T-helper 1 cell treated with Interleukin-12 subunit alpha and Interleukin-12 subunit beta and Interleukin-4 antibody, amounts not matched to agents 30 μg/mL and 1 μg/mL, for 36 hours (primary cell): ENCODE data around the gene TMEM120B.

ENCODE experiments used
- H3K27ac Mint-ChIP-seq: one replicate; pipeline ENCODE4 v1.8.0; 2021; ENCODE audit warnings: mild to moderate bottlenecking, mixed read lengths
- H3K27me3 Mint-ChIP-seq: one replicate; pipeline ENCODE4 v1.8.0; 2021; ENCODE audit warnings: low read depth, mixed read lengths
- H3K36me3 Mint-ChIP-seq: one replicate; pipeline ENCODE4 v1.8.0; 2021; ENCODE audit warnings: low read depth, mixed read lengths
- H3K4me1 Mint-ChIP-seq: one replicate; pipeline ENCODE4 v1.8.0; 2021; ENCODE audit warnings: low read depth, mixed read lengths
- H3K4me3 Mint-ChIP-seq: one replicate; pipeline ENCODE4 v1.8.0; 2021; ENCODE audit warnings: mild to moderate bottlenecking, moderate library complexity, mixed read lengths
- H3K9me3 Mint-ChIP-seq: one replicate; pipeline ENCODE4 v1.8.0; 2021; ENCODE audit warnings: mixed read lengths

TMEM120B gene

DNA sequence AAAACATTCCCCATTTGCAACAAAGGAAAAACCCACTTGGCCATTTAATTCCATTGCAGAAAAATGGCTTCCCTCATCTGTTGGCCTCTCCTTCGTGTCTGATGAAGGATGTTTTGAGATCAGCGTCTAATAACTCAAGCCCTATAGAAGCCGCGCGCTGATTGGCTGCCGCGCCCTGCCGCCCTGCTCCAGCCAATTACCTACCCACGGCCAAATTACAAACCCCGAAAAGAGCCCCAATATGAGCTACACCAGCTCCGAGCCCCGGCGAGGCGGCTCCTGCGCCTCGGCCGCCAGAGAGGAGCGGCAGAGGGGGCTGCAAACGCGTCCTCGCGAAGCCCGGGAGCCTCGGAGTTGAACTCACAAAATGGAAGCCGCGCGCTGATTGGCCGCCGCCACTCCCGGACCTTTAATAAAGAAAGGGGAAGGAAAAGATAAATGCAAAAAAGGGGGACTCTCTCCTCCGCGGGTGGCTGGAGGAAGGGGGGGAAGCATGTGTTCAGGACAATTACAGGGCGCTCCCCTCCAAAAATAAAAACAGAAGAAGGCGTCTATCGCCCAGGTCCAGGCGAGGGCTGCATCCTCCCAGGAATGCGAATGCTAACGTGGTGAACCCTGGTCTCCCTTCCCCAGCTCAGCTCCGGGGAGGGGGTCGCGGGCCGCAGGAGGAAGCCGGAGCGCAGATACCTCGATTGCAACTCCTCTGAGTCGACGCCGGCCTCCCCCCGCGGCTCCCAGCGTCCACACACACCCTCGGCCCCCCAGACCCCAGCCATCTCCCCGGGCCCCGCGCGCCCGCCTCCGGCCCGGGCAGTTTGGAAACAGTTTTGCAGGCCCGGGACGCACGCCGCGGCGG is 90.5 kb downstream of the TMEM120B start:
- Mint-ChIP-seq H3K36me3 (peaks cover 37% of the 10 kb centered on the region), H3K27me3 (no peaks in the 10 kb centered on the region), H3K27ac (peak overlapping the region; percentile 95), H3K4me1 (peaks cover 36% of the 10 kb centered on the region), H3K4me3 (peak overlapping the region; percentile 86), H3K9me3 (no peaks in the 10 kb centered on the region)

DNA sequence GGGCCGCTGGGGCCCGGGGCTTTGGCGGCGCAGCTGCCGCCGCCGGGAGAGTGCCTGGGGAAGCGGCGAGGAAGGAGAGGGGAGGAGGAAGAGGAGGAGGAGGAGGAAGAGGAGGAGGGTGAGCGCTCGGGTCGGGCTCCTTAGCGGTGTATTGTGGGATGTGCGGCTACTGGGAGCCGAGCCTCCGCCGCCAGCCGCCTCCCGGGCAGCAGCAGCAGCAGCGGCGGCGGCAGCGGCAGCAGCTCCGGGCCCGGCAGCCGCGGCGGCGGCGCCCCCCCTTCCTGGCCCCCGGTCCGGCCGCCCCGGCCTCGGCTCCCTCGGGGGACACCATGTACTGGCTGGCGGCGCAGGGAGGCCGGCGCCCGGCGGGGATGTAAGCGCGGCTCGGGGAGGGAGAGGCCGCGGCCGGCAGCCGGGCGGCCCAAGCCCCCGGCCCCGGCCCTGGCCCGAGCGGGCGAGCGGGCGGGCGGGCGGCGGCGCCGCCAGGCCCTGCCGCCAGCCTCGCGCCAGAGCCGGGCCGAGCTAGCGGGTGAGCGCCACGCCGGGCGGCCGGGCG is 91.4 kb downstream of the TMEM120B start, which contains the start of gene SETD1B:
Gene SETD1B (plus strand): TSS at position 149 of the 556 bp plus-strand sequence. CDS start 729 bp downstream, outside the sequence.
- no peaks in the 10 kb centered on the region for H3K9me3 Mint-ChIP-seq
- peak within 1 kb of the TSS; percentile 96 for H3K27ac Mint-ChIP-seq
- peaks cover 35% of the 10 kb centered on the region for H3K36me3 Mint-ChIP-seq
- H3K27me3 Mint-ChIP-seq: no peaks in the 10 kb centered on the region
- peaks cover 29% of the 10 kb centered on the region for H3K4me1 Mint-ChIP-seq
- H3K4me3 Mint-ChIP-seq: peak within 1 kb of the TSS; percentile 90

DNA sequence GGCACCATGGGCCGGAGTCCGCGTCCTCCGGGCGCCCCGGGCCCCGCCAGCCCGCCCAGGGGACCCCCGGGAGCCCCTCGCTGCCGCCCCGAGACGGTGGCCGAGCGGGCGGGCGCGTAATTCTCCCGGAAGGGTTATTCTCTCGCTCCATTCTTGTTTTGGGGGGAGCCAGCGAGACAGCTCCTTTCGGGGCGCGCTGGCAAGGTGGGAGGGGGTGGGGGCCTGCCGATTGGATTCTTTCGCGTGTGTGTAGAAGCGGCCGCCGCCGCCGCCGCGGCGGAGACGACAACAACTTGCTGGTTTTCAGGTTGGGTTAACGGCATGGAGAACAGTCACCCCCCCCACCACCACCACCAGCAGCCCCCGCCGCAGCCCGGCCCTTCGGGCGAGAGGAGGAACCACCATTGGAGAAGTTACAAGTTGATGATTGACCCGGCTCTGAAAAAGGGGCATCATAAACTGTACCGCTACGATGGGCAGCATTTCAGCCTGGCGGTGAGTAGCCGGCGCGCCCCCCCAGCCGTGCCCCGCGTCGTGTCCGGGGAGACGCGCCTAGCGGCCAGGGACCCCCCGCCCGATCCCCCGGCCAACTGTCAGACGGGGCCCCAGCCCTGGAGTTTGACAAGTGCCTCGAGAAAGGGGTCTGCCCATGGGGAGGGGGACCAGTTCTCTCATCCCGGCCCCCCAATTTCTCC is 92.0 kb downstream of the TMEM120B start:
- H3K36me3 Mint-ChIP-seq: peaks cover 37% of the 10 kb centered on the region
- peak overlapping the region; percentile 90 for H3K4me3 Mint-ChIP-seq
- no peaks in the 10 kb centered on the region for H3K27me3 Mint-ChIP-seq
- H3K4me1 Mint-ChIP-seq: peaks cover 24% of the 10 kb centered on the region
- no peaks in the 10 kb centered on the region for H3K9me3 Mint-ChIP-seq
- H3K27ac Mint-ChIP-seq: peak overlapping the region; percentile 96

DNA sequence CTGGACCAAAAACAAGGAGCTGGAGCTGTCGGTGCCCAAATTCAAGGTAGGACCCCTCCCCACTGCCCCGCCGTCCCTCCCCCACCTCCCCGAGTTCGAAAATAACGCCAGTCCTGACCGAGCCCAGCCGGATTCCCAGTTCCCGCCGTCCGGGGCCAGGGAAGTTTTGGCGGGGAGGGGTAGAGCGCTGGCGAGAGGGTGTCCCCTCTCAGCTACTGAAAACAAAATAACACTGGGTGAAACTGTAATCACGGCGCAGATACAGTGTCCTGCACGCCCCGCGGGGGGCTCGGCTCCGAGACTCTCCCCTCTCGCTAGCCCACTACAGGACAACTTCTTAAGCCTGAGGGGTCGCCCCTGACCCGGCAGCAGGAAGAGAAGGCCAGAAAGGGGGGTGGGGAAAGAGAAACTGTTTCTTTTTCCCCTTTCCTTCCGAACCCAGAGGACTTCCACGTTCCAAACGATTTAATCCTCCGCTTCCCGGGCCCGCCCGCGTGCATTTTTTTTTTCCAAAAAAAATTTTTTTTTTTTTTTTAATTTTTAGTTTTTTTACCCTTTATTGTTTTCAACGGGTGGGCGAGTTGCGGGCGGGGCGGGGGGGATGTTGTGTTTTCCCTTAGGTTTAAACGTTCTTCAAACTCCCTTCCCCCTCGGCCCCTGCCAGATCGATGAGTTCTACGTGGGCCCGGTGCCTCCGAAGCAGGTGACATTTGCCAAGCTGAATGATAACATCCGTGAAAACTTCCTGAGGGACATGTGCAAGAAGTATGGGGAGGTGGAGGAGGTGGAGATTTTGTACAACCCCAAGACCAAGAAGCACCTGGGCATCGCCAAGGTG is 92.8 kb downstream of the TMEM120B start:
- Mint-ChIP-seq H3K4me3 (peak overlapping the region; percentile 90), H3K27me3 (no peaks in the 10 kb centered on the region), H3K9me3 (no peaks in the 10 kb centered on the region), H3K27ac (peak overlapping the region; percentile 59), H3K36me3 (peaks cover 40% of the 10 kb centered on the region), H3K4me1 (peaks cover 24% of the 10 kb centered on the region)

DNA sequence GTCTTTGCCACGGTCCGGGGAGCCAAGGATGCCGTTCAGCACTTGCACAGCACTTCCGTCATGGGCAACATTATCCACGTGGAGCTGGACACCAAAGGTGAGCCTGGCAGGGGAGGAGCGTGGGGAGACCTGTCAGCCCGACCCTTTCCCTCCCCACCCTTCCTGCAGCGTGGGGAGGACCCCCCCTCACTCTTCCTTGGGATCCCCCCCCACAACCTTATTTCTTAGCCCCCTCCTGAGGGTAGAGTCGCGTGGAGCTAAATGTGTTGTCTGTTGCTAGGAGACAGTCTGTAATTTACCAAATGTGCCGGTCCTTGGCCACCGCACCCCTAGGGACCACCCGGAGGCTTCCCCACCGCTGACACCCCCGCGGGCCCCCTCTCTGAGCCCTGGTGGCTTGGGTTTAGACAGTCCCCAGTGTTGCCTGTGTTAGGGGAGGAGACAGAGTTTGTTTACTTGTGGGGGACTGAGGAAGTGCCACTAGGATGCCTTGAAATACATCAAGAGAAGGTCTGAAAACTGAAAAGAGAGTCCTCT is 93.5 kb downstream of the TMEM120B start:
- peak overlapping the region; percentile 90 for H3K4me3 Mint-ChIP-seq
- peaks cover 40% of the 10 kb centered on the region for H3K36me3 Mint-ChIP-seq
- H3K27ac Mint-ChIP-seq: peak overlapping the region; percentile 66
- H3K9me3 Mint-ChIP-seq: no peaks in the 10 kb centered on the region
- no peaks in the 10 kb centered on the region for H3K27me3 Mint-ChIP-seq
- H3K4me1 Mint-ChIP-seq: peaks cover 29% of the 10 kb centered on the region

DNA sequence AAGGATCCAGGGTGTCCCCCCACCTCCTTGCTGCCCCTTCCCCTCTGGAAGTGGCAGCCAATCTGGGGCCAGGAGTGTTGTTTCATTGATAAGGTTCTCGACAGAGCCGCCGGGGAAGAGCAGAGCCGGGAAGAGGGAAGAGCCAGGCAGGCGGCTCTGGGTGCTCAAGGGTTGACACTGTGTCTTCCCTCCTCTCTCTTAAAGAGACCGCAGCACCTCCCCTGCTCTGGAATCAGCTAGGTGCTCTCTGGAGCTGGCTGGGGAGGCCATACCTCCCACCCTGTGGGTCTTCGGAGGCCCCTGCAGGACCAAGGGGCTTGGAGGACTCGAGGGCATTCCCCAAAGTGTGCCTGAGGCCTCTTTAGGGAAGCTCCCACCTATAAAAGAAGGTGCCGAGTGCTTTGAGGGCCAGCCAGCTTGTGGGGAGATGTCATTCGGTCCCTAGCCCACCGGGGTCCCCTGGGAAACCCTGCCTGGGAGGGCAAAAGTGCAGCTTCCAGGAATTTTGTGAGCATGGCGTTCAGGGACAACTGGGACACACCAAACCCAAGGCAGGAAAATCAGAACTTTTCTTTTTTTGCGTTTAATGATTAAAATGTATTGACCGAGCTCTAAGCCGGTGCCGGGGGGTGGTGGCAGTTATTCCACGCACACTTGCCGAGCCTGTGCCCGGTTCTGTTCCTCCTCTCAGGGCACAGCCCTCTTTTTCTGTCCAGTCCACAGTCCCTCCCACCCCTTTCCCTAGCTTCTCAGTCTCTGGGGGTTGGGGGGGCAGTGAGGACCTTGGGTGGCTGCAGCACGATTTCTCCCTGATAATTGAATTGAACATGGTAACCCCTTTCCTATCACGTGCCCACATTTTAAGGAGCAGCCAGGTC is 94.2 kb downstream of the TMEM120B start:
- peaks cover 30% of the 10 kb centered on the region for H3K4me1 Mint-ChIP-seq
- H3K36me3 Mint-ChIP-seq: peaks cover 35% of the 10 kb centered on the region
- peak overlapping the region; percentile 90 for H3K4me3 Mint-ChIP-seq
- peak overlapping the region; percentile 66 for H3K27ac Mint-ChIP-seq
- no peaks in the 10 kb centered on the region for H3K27me3 Mint-ChIP-seq
- H3K9me3 Mint-ChIP-seq: no peaks in the 10 kb centered on the region

DNA sequence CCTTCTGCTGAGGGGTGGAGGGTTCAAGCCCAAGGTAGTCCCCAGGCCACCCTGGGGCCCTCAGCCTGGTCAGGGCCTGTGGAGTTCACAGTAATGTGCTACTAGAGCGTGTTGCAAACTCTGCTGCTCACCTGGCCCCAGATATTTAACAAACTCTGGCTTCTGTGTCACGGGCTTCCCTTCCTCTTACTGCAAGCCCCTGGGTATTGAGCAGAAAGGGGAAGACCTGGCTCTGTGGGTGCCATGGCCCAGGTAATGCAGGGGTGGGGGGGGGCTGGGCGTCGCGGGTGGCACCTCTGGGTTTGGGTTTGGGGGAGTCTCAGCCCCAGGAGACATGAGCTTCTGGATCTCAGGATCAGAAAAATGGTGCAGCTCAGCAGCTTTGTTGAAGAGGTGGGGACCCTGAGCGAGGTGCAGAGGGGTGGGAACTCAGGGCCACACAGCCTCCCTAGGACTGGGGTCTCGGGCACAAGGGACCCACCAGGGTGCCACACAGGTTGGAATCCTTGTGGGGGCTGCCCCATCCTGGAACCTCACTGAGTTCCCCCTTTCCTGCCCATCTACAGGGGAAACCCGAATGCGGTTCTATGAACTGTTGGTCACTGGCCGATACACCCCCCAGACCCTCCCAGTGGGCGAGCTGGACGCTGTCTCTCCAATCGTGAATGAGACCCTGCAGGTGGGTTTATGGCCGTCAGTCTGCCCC is 95.2 kb downstream of the TMEM120B start:
- Mint-ChIP-seq H3K27ac (no peak overlapping the region), H3K4me1 (peaks cover 26% of the 10 kb centered on the region), H3K9me3 (no peaks in the 10 kb centered on the region), H3K4me3 (no peak overlapping the region), H3K27me3 (no peaks in the 10 kb centered on the region), H3K36me3 (peaks cover 33% of the 10 kb centered on the region)

DNA sequence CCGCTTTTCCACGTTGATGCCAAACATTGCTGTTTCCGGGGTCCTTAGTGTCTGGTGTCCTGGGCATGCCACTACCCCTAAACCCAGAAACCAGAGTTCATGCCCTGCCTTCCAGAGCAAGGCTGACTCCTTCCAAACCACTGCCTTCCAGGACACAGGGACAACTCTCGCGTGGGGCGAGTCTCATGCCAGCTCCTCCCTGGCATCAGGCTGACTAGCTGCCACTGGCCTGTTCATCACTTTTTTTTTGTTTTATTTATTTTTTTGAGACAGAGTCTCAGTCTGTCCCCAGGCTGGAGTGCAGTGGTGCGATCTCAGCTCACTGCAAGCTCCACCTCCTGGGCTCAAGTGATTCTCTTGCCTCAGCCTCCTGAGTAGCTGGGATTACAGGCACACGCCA is 96.1 kb downstream of the TMEM120B start:
- H3K9me3 Mint-ChIP-seq: no peaks in the 10 kb centered on the region
- H3K4me1 Mint-ChIP-seq: peaks cover 29% of the 10 kb centered on the region
- H3K4me3 Mint-ChIP-seq: no peak overlapping the region
- peaks cover 35% of the 10 kb centered on the region for H3K36me3 Mint-ChIP-seq
- no peak overlapping the region for H3K27ac Mint-ChIP-seq
- H3K27me3 Mint-ChIP-seq: no peaks in the 10 kb centered on the region

DNA sequence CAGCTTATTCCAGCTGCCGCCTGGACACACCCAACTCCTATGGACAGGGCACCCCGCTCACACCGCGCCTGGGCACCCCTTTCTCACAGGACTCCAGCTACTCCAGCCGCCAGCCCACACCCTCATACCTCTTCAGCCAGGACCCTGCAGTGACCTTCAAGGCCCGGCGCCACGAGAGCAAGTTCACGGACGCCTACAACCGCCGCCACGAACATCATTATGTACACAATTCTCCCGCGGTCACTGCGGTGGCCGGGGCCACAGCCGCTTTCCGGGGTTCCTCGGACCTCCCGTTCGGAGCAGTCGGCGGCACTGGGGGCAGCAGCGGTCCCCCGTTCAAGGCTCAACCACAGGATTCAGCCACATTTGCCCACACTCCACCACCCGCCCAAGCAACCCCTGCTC is 97.2 kb downstream of the TMEM120B start:
- Mint-ChIP-seq H3K9me3 (no peaks in the 10 kb centered on the region), H3K36me3 (peaks cover 35% of the 10 kb centered on the region), H3K27me3 (no peaks in the 10 kb centered on the region), H3K4me1 (peaks cover 31% of the 10 kb centered on the region), H3K4me3 (no peak overlapping the region), H3K27ac (no peak overlapping the region)

DNA sequence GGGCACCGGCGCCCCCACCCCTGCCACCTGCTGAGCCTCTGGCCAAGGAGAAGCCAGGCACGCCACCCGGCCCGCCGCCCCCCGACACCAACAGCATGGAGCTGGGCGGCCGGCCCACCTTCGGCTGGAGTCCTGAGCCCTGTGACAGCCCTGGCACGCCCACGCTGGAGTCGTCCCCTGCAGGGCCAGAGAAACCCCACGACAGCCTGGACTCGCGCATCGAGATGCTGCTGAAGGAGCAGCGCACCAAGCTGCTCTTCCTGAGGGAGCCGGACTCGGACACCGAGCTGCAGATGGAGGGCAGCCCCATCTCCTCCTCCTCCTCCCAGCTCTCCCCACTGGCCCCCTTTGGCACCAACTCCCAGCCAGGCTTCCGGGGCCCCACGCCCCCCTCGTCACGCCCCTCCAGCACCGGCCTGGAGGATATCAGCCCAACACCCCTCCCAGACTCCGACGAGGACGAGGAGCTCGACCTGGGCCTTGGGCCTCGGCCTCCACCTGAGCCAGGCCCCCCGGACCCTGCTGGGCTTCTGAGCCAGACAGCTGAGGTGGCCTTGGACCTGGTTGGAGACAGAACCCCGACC is 97.8 kb downstream of the TMEM120B start:
- Mint-ChIP-seq H3K9me3 (no peaks in the 10 kb centered on the region), H3K27ac (no peak overlapping the region), H3K27me3 (no peaks in the 10 kb centered on the region), H3K4me1 (peaks cover 32% of the 10 kb centered on the region), H3K4me3 (no peak overlapping the region), H3K36me3 (peaks cover 35% of the 10 kb centered on the region)

DNA sequence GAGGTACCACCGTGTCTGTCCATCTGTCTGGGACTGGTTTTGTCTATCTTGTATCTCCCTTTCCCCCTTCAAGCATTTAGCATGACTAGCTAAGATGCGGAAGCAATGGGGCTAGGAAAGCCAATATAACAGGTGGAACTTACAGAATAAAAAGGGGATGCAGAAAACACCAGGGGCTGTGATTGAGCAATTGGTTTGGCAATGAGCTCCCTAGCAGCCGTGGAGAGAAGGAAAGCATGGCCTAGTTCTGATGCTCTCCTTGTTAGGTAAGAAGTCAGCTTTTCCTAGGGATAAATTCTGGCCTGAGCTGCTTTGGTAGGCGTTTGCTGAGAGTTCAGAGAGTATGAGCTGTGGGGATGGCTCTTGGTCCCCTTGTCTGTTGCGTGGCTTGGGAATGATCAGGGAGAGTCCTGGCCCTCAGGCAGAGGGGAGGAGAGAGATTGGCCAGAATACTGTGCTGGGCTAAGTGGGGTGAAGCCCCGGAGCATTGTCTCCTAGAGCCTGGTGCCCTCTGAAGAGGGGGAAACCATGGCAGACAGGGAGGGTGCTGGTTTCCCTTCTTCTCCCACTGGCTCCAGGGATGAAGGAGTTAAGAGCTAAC is 98.4 kb downstream of the TMEM120B start:
- Mint-ChIP-seq H3K9me3 (no peaks in the 10 kb centered on the region), H3K4me1 (peaks cover 31% of the 10 kb centered on the region), H3K27ac (peak overlapping the region; percentile 35), H3K36me3 (peaks cover 36% of the 10 kb centered on the region), H3K4me3 (peak overlapping the region; percentile 79), H3K27me3 (no peaks in the 10 kb centered on the region)
